ENCODE results near the gene SYNDIG1.

GRCh38 chr20:24419786-24420185, 49.6 kb upstream of the SYNDIG1 start:
- no peak for TF ChIP-seq RAD21 (conservative IDR thresholded peaks at IDR 0.05 in 1 of 2, IDR thresholded peaks at IDR 0.05 in 1 of 2)
- TF ChIP-seq CTCF (IDR thresholded peaks at IDR 0.05), result no peak
- no peak for TF ChIP-seq KDM5A (IDR thresholded peaks at IDR 0.05)
- TF ChIP-seq NFE2L2 (conservative IDR thresholded peaks at IDR 0.05; ENCODE audit: low read length), result no peak
- no peak for TF ChIP-seq MAX (IDR thresholded peaks at IDR 0.05)
- no peak for TF ChIP-seq E2F6 (IDR thresholded peaks at IDR 0.05; ENCODE audit: borderline replicate concordance, low read depth)
- TF ChIP-seq JUN (IDR thresholded peaks at IDR 0.05), result no peak
- no peak for TF ChIP-seq HOXA7 (CRISPR knock-in tag; IDR thresholded peaks at IDR 0.05)
